H9 (cell line): ENCODE data around the gene ARPC1A. TPM values are rescaled to one million over a fixed set of nuclear protein-coding genes. Genes with fewer than 3 reads are reported as not detected.

Source experiments
- DNase-seq: peaks from one replicate; pipeline ENCODE4 v3.0.0-alpha.2; 2017
- H2AFZ ChIP-seq: one replicate; pipeline ENCODE4 v1.6.1; 2013; ENCODE audit warnings: mild to moderate bottlenecking, low read length, control low read depth, moderate library complexity
- H2AK5ac ChIP-seq: 2 replicates; pipeline ENCODE4 v1.6.1; 2013; ENCODE audit warnings: low read length, control low read depth, mixed read lengths; ENCODE audit not compliant: insufficient read length
- H2BK120ac ChIP-seq: one replicate; pipeline ENCODE4 v1.6.1; 2013; ENCODE audit warnings: low read depth, mild to moderate bottlenecking, low read length, control low read depth, inconsistent platforms; ENCODE audit not compliant: poor library complexity, severe bottlenecking
- H2BK12ac ChIP-seq: 2 replicates; pipeline ENCODE4 v1.6.1; 2013; ENCODE audit warnings: low read length, control low read depth, mixed read lengths, low read depth; ENCODE audit not compliant: insufficient read length
- H2BK15ac ChIP-seq: 2 replicates; pipeline ENCODE4 v1.6.1; 2013; ENCODE audit warnings: low read depth, low read length, control low read depth
- H2BK20ac ChIP-seq: one replicate; pipeline ENCODE4 v1.6.1; 2013; ENCODE audit warnings: low read depth, mild to moderate bottlenecking, low read length, control low read depth, inconsistent platforms; ENCODE audit not compliant: poor library complexity, severe bottlenecking
- H2BK5ac ChIP-seq: 2 replicates; pipeline ENCODE4 v1.6.1; 2013; ENCODE audit warnings: low read length, control low read depth, mixed read lengths; ENCODE audit not compliant: insufficient read length
- H3K14ac ChIP-seq: 2 replicates; pipeline ENCODE4 v1.6.1; 2013; ENCODE audit warnings: low read length, control low read depth; ENCODE audit not compliant: insufficient read depth
- H3K18ac ChIP-seq: 2 replicates; pipeline ENCODE4 v1.6.1; 2013; ENCODE audit warnings: low read depth, mild to moderate bottlenecking, mixed read lengths, low read length, control low read depth; ENCODE audit not compliant: insufficient read length
- H3K23ac ChIP-seq: 2 replicates; pipeline ENCODE4 v1.6.1; 2013; ENCODE audit warnings: low read length, control low read depth, mixed read lengths, low read depth; ENCODE audit not compliant: insufficient read length
- H3K23me2 ChIP-seq: 2 replicates; pipeline ENCODE4 v1.6.1; 2013; ENCODE audit warnings: low read depth, mild to moderate bottlenecking, mixed read lengths, low read length, control low read depth; ENCODE audit not compliant: insufficient read length, poor library complexity, severe bottlenecking
- H3K27ac ChIP-seq: 2 replicates; pipeline ENCODE4 v1.5.1; 2013; ENCODE audit warnings: low read length, control low read depth, mixed read lengths, low read depth; ENCODE audit not compliant: insufficient read length
- H3K27me3 ChIP-seq: 2 replicates; pipeline ENCODE4 v1.6.1; 2013; ENCODE audit warnings: low read length, control low read depth, inconsistent platforms; ENCODE audit not compliant: insufficient read depth
- H3K4ac ChIP-seq: 2 replicates; pipeline ENCODE4 v1.6.1; 2013; ENCODE audit warnings: low read depth, mild to moderate bottlenecking, control low read depth, inconsistent platforms, low read length, moderate library complexity
- H3K4me1 ChIP-seq: 2 replicates; pipeline ENCODE4 v1.6.1; 2013; ENCODE audit warnings: low read length, control low read depth, inconsistent platforms; ENCODE audit not compliant: insufficient read depth
- H3K4me2 ChIP-seq: 2 replicates; pipeline ENCODE4 v1.6.1; 2013; ENCODE audit warnings: low read length, control low read depth, mixed read lengths; ENCODE audit not compliant: insufficient read length, insufficient read depth
- H3K56ac ChIP-seq: 2 replicates; pipeline ENCODE4 v1.6.1; 2013; ENCODE audit warnings: low read depth, mild to moderate bottlenecking, mixed read lengths, low read length, control low read depth; ENCODE audit not compliant: insufficient read length
- H3K79me1 ChIP-seq: 2 replicates; pipeline ENCODE4 v1.6.1; 2013; ENCODE audit warnings: low read depth, mild to moderate bottlenecking, moderate library complexity, low read length, control low read depth, inconsistent platforms; ENCODE audit not compliant: insufficient read depth, poor library complexity, severe bottlenecking
- H3K79me2 ChIP-seq: 2 replicates; pipeline ENCODE4 v1.6.1; 2013; ENCODE audit warnings: low read length, control low read depth, inconsistent platforms; ENCODE audit not compliant: insufficient read depth
- H3K9ac ChIP-seq: 2 replicates; pipeline ENCODE4 v1.6.1; 2013; ENCODE audit warnings: low read length, control low read depth, mixed read lengths; ENCODE audit not compliant: insufficient read length; ENCODE audit errors: extremely low read depth
- H3K9me3 ChIP-seq: one replicate; pipeline ENCODE4 v1.6.1; 2013; ENCODE audit warnings: low read depth, low read length, inconsistent platforms; ENCODE audit not compliant: control insufficient read depth
- H3T11ph ChIP-seq: one replicate; pipeline ENCODE4 v1.6.1; 2013; ENCODE audit warnings: mild to moderate bottlenecking, low read length, control low read depth, inconsistent platforms
- H4K20me1 ChIP-seq: one replicate; pipeline ENCODE4 v1.6.1; 2013; ENCODE audit not compliant: control insufficient read depth, insufficient read length, insufficient read depth
- H4K5ac ChIP-seq: 2 replicates; pipeline ENCODE4 v1.6.1; 2013; ENCODE audit warnings: low read depth, mild to moderate bottlenecking, mixed read lengths, low read length, control low read depth; ENCODE audit not compliant: insufficient read length
- H4K8ac ChIP-seq: replicated peaks from 2 replicates; pipeline ENCODE4 v1.6.1; 2013; ENCODE audit warnings: low read length, control low read depth, mixed read lengths, low read depth; ENCODE audit not compliant: insufficient read length
- H4K91ac ChIP-seq: 2 replicates; pipeline ENCODE4 v1.6.1; 2013; ENCODE audit warnings: low read depth, mild to moderate bottlenecking, moderate library complexity, mixed read lengths, low read length, control low read depth; ENCODE audit not compliant: insufficient read length
- H3K27ac Mint-ChIP-seq, 3 experiments: 2 replicates in 2 of 3; 3 replicates in 1 of 3; pipeline ENCODE4 v1.8.0; 2020 to 2021; ENCODE audit warnings: mixed read lengths in 3 of 3, mild to moderate bottlenecking in 1 of 3, moderate library complexity in 1 of 3
- H3K27me3 Mint-ChIP-seq: 2 replicates; pipeline ENCODE4 v1.8.0; 2021; ENCODE audit warnings: low read depth, mild to moderate bottlenecking, moderate library complexity, mixed read lengths
- H3K36me3 Mint-ChIP-seq, 3 experiments: 2 replicates in 2 of 3; 3 replicates in 1 of 3; pipeline ENCODE4 v1.8.0; 2020 to 2021; ENCODE audit warnings: low read depth in 3 of 3, mixed read lengths in 3 of 3; ENCODE audit not compliant: insufficient read depth in 1 of 3
- H3K4me1 Mint-ChIP-seq, 2 experiments: 2 replicates each; pipeline ENCODE4 v1.8.0; 2020; ENCODE audit warnings: mixed read lengths in 2 of 2
- H3K4me3 Mint-ChIP-seq, 2 experiments: 2 replicates in 1 of 2; 3 replicates in 1 of 2; pipeline ENCODE4 v1.8.0; 2020 to 2021; ENCODE audit warnings: mild to moderate bottlenecking in 2 of 2, mixed read lengths in 2 of 2, moderate library complexity in 1 of 2
- H3K9me3 Mint-ChIP-seq, 2 experiments: 2 replicates in 1 of 2; 3 replicates in 1 of 2; pipeline ENCODE4 v1.8.0; 2020; ENCODE audit warnings: mild to moderate bottlenecking in 2 of 2, mixed read lengths in 2 of 2, moderate library complexity in 1 of 2
- WGBS: extraction: QIAGEN DNeasy Blood & Tissue Kit; methylation state at CpG from one replicate; pipeline ENCODE4 v1.1.7; 2013; ENCODE audit warnings: missing lambda C conversion rate, low lambda C conversion rate, mixed read lengths; ENCODE audit not compliant: insufficient read length; ENCODE audit errors: extremely low coverage; 5-methylcytosine and 5-hydroxymethylcytosine counted together
- total RNA-seq: library from RNA; stranded (reverse); gene quantifications from 2 replicates; pipeline ENCODE4 v1.2.1, GENCODE V29; 2021
- TF ChIP-seq, protein P1 (sequence below): fragments of 200-600 bp; sonication (generic); conservative IDR thresholded peaks from 3 replicates; pipeline ENCODE4 v1.8.0; 2021; ENCODE audit warnings: antibody characterized with exemption, mild to moderate bottlenecking

The ARPC1A gene
- total RNA-seq, 1 experiment from 2014 or later: 169 TPM

DNA sequence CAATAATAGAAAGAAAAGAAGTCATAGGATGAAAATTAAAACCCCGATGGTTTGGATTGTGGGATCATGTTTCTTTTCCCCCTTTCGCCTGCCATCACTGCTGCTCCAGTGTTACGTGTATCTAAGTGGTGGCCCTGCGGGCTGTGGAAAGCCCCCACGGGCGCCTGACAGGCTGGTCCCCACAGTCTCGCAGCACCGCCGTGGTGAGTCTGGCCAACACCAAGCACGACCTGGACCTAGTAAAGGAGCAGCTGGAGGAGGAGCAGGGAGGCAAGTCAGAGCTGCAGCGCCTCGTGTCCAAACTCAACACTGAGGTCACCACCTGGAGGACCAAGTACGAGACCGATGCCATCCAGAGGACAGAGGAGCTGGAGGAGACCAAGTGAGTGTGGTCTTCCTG lies 33.6 kb upstream of the ARPC1A start:
- H3K18ac ChIP-seq: peak overlapping the region; percentile 25
- H3K4me1 ChIP-seq: no peaks in the 10 kb centered on the region; the same call in 1 of the 2 replicates
- H3K56ac ChIP-seq: no peak overlapping the region
- no peak overlapping the region for H3T11ph ChIP-seq
- Mint-ChIP-seq H3K4me3 (no peak overlapping the region), H3K27me3 (no peaks in the 10 kb centered on the region), H3K9me3 (no peaks in the 10 kb centered on the region), H3K4me1 (peaks cover 6% of the 10 kb centered on the region in 2 experiments), H3K36me3 (no peaks in the 10 kb centered on the region), H3K27ac (peak overlapping the region in 2 of 3 experiments; percentile 39 to 57; a peak in 1 of 7 replicates)
- H3K23me2 ChIP-seq: no peaks in the 10 kb centered on the region
- H4K91ac ChIP-seq: no peak overlapping the region
- no peak overlapping the region for H3K4me2 ChIP-seq
- no peak overlapping the region for H3K23ac ChIP-seq
- no peaks in the 10 kb centered on the region for H3K9me3 ChIP-seq
- TF ChIP-seq, protein P1, sequence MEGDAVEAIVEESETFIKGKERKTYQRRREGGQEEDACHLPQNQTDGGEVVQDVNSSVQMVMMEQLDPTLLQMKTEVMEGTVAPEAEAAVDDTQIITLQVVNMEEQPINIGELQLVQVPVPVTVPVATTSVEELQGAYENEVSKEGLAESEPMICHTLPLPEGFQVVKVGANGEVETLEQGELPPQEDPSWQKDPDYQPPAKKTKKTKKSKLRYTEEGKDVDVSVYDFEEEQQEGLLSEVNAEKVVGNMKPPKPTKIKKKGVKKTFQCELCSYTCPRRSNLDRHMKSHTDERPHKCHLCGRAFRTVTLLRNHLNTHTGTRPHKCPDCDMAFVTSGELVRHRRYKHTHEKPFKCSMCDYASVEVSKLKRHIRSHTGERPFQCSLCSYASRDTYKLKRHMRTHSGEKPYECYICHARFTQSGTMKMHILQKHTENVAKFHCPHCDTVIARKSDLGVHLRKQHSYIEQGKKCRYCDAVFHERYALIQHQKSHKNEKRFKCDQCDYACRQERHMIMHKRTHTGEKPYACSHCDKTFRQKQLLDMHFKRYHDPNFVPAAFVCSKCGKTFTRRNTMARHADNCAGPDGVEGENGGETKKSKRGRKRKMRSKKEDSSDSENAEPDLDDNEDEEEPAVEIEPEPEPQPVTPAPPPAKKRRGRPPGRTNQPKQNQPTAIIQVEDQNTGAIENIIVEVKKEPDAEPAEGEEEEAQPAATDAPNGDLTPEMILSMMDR: no peak
- no peak for DNase-seq
- no peaks in the 10 kb centered on the region for H3K79me1 ChIP-seq
- H2BK15ac ChIP-seq: no peak overlapping the region
- no peak overlapping the region for H2BK5ac ChIP-seq
- no peak overlapping the region for H3K27ac ChIP-seq
- no peak overlapping the region for H2BK12ac ChIP-seq
- no peaks in the 10 kb centered on the region for H3K27me3 ChIP-seq
- H3K4ac ChIP-seq: no peak overlapping the region
- WGBS: no CpG with 5 or more reads among the region's 14 CpGs
- no peaks in the 10 kb centered on the region for H3K79me2 ChIP-seq
- no peak overlapping the region for H2BK20ac ChIP-seq
- H3K14ac ChIP-seq: no peak overlapping the region
- no peak overlapping the region for H3K9ac ChIP-seq
- H4K5ac ChIP-seq: no peak overlapping the region
- H4K8ac ChIP-seq: no peak overlapping the region
- no peak overlapping the region for H2AFZ ChIP-seq
- no peak overlapping the region for H2AK5ac ChIP-seq
- H4K20me1 ChIP-seq: no peaks in the 10 kb centered on the region
- no peak overlapping the region for H2BK120ac ChIP-seq
